Measurements from ENCODE around the gene NLRP6.
"Not testable (repeated sequence)": the region's sequence is repeated elsewhere in the genome, so short reads cannot be mapped to it uniquely, and the experiment has no call there.

NLRP6 gene

GRCh38 chr11:309979-310572, 31.9 kb downstream of the NLRP6 start:
- DNase-seq, result not testable (repeated sequence)

- DNase-seq, result not testable (repeated sequence)
These were observed 33.0 kb downstream of the NLRP6 start for GRCh38 chr11:311013-311748.

DNA sequence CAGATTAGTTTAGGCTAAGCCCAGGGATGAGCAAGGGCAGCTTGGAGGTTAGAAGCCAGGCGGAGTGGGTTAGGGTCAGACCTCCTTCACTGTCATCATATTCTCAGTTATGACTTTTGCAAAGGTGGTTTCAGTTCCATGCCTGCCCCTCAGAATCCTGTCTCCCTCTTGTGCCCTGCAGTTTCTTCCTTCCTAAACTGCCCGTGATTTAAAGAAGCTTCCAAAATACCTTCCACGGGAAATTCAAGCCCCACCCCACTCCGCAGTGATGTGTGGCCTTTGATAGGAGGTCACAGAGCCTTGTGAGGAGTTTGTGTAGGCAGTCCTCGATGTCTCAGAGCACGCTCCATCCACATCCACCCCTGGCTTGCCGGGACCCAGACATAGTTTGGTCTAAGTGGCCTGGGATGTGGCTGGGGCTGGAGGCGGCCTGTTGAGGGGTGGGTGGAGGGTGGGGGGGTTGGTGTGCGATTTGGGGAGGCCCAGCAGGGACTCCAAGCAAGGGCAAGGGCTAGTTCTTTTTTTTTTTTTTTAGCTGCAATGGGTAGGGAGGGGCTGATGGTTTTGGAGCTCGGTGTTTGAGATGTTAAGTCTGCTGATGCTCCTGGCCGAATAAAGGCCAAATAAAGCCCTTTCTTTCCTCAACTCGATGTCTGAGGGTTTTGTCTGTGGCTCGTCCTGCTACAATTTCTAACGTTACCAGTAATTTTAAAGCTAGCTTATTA, 34.0 kb downstream of the NLRP6 start:
- DNase-seq, result no peak

GRCh38 chr11:313304-313786, 35.1 kb downstream of the NLRP6 start:
- DNase-seq, result no peak

GRCh38 chr11:313787-314553, 35.8 kb downstream of the NLRP6 start, which contains the start of gene IFITM1:
Gene IFITM1, plus strand, starts transcription at chr11:314040. Its CDS starts 131 bp downstream, at chr11:314171.
- DNase-seq, result peak; percentile 53

GRCh38 chr11:314554-314875, 36.3 kb downstream of the NLRP6 start:
- DNase-seq, result not testable (repeated sequence)

DNA sequence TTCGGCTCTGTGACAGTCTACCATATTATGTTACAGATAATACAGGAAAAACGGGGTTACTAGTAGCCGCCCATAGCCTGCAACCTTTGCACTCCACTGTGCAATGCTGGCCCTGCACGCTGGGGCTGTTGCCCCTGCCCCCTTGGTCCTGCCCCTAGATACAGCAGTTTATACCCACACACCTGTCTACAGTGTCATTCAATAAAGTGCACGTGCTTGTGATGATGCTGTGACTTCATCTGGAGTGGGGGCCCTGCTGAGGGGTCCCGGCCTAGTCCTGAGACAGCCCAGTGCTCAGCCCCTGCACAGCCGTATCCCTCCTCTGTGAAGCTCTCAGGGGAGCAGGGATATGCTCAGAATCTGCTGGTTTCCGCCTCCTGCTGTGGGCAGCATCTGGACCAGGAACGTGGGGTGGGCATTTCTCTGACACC, 36.9 kb downstream of the NLRP6 start:
- DNase-seq, result no peak

- DNase-seq, result no peak
These were observed 37.3 kb downstream of the NLRP6 start for GRCh38 chr11:315516-315994.

DNA sequence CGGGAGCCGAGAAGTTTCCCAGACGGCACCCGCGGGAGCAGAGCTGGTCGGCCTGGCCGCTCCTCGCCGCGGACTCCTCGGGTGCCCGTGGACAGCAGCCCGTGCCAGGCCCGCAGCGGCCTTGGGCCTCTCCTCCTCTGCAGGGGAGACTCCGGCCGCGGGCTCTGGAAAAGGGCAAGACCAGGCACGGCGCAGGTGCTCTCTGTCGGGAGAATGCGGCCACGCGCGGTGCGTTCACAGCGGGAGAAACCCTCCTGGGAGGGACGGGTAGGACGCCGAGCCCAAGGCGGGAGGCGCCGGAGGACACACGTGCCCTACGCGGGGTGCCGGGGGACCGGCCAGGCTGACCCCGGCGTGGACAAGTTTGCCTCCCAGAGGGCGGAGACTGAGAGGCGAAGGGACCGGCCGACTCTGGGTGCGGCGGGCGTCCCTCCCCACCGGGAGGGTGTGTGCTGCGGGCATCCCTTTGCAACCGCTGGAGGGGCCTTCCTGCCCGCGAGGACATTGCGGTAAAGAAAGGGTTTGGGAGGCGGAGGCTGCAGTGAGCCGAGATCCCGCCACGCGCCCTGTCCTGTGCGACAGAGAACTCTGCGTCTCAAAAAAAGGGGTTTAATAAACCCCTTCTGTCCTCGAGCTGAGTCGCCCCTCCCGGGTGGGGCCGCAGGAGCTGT, 38.0 kb downstream of the NLRP6 start:
- no peak for DNase-seq

DNA sequence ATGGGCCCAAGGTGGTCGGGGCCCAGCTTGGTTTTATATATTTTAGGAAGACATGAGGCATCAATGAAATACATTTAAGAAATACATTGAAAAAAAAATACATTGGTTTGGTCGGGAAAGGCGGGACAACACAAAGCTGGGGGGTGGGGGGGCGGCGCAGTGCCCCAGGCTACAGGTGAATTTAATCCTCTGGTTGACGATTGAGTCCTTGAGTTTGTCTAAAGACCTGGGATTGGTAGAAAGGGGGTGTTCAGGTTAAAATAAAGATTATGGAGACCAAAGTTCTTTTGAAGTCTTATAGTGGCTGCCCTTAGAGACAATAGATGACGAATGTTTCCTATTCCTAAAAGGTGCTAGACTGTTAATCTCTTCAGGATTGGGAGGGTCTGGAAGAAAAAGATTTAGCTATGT, 38.7 kb downstream of the NLRP6 start:
- DNase-seq, result no peak

GRCh38 chr11:317668-318404, 39.6 kb downstream of the NLRP6 start:
- DNase-seq, result not testable (repeated sequence)

GRCh38 chr11:318405-319120, 40.4 kb downstream of the NLRP6 start:
- not testable (repeated sequence) for DNase-seq

- DNase-seq, result not testable (repeated sequence)
These were observed 41.1 kb downstream of the NLRP6 start for GRCh38 chr11:319121-319887.

DNA sequence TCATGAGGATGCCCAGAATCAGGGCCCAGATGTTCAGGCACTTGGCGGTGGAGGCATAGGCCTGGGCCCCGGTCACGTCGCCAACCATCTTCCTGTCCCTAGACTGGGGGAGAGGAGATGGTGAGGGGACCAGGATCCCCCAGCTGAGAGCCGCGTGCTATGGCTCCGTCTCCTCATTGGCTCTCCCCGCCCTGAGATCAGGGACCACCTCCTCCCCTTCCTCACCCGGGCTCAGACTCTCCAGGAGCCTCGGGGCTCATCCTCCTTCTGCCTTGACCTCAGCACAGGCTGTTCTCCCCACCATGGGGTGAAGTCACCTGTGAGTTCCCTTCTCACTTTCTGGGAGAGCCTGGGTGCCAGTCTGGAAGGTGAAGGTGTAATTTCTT, 41.7 kb downstream of the NLRP6 start:
- not testable (repeated sequence) for DNase-seq

DNA sequence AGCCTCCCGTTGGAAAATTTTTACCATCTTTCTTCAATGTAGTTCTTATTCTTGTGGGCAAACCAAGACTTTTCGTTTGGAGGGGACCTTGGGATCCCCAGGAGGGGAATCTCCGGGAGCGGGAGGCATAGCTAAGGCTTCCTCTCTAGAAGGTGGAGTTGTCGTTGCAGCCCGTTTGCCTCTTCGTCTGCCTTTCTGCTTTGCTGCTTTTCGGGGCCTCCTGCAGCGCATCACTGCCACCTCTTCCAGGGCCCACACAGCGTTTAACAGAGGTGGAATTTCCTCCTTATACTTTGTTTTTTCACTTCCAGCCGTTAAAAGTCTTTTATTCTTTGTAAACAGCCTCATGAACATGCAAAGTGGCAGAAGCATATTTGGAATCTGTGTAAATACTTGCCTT, 45.9 kb downstream of the NLRP6 start:
- no peak for DNase-seq

DNA sequence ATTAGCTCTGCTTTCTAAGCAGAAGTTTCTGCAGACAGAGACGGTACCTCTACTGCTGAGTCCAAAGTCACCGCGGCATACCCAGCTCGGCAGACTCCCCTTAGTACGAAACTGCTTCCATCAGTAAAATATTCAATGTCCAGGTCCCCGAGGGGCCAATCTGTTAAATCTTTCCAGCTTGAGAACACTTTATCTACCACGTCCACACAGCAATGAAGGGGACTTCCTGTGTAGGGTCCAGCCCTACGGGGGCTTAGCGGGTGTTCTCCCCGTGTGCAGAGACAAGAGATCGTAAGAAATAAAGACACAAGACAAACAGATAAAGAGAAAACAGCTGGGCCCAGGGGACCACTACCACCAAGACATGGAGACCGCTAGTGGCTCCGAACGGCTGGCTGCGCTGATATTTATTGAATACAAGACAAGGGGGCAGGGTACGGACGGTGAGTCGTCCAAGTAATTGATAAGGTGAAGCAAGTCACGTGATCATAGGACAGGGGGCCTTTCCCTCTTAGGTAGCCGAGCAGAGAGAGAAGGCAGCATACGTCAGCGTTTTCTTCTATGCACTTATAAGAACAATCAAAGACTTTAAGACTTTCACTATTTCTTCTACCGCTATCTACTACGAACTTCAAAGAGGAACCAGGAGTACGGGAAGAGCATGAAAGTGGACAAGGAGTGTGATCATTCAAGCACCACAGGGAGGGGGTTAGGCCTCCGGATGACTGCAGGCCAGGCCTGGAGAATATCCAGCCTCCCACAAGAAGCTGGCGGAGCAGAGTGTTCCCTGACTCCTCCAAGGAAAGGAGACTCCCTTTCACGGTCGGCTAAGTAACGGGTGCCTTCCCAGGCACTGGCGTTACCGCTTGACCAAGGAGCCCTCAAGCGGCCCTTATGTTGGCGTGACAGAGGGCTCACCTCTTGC, 46.6 kb downstream of the NLRP6 start:
- DNase-seq, result not testable (repeated sequence)

GRCh38 chr11:325796-326591, 47.8 kb downstream of the NLRP6 start:
- no peak for DNase-seq

GRCh38 chr11:326592-326841, 48.3 kb downstream of the NLRP6 start:
- no peak for DNase-seq

Data from activated naive CD4-positive, alpha-beta T cell treated with Interleukin-2 at 50 U/mL for 16 hours (primary cell).